Panc1 (cell line): Measurements from ENCODE around the gene C1QL1.

Experiments used
- POLR2AphosphoS5 ChIP-seq: IDR thresholded peaks from 2 replicates; pipeline ENCODE4 v1.6.1; 2012; ENCODE audit warnings: mild to moderate bottlenecking, low read depth, low read length, moderate library complexity
- SIN3A ChIP-seq: IDR thresholded peaks from 2 replicates; pipeline ENCODE4 v1.6.1; 2012; ENCODE audit warnings: low read depth, mild to moderate bottlenecking, low read length, moderate library complexity, borderline replicate concordance; ENCODE audit not compliant: insufficient read depth
- TCF7L2 ChIP-seq: IDR thresholded peaks from 2 replicates; pipeline ENCODE4 v1.6.1; 2011; ENCODE audit warnings: mild to moderate bottlenecking, low read depth, low read length, inconsistent platforms
- TF ChIP-seq, protein P1 (sequence below): fragments of 450-650 bp; IDR thresholded peaks from 2 replicates; pipeline ENCODE4 v1.5.1; 2017; ENCODE audit warnings: mild to moderate bottlenecking
- TF ChIP-seq, protein P2 (sequence below), 2 experiments: IDR thresholded peaks; 2 replicates each; pipeline ENCODE4 v1.6.1; 2011 to 2012; ENCODE audit warnings: low read depth in 2 of 2, control low read depth in 1 of 2, low read length in 1 of 2, mild to moderate bottlenecking in 1 of 2, moderate library complexity in 1 of 2; ENCODE audit not compliant: insufficient read depth in 1 of 2

DNA sequence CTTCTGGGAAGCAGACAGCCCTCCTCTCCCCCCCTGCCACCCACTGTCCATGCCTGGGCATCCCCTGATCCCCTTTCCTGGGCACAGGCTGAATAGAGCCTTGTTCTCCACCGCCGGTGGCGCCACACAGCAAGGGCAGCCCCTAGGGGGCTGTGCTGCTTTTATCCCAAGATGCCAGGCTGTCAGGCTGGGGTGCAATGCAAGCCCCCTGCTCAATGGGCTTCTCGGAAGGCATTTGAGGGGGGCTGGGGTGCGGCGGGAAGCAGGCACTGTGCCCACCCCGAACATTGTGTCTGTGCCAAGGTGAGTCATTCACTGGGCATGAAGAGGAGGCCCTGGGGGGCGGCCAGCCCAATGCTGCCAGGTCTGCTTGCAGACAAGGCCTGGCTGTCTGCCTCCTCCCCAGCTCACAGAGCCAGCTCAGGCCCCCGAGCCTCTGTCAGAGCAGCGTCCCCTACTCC is 51.3 kb downstream of the C1QL1 start:
- TF ChIP-seq, protein P1, sequence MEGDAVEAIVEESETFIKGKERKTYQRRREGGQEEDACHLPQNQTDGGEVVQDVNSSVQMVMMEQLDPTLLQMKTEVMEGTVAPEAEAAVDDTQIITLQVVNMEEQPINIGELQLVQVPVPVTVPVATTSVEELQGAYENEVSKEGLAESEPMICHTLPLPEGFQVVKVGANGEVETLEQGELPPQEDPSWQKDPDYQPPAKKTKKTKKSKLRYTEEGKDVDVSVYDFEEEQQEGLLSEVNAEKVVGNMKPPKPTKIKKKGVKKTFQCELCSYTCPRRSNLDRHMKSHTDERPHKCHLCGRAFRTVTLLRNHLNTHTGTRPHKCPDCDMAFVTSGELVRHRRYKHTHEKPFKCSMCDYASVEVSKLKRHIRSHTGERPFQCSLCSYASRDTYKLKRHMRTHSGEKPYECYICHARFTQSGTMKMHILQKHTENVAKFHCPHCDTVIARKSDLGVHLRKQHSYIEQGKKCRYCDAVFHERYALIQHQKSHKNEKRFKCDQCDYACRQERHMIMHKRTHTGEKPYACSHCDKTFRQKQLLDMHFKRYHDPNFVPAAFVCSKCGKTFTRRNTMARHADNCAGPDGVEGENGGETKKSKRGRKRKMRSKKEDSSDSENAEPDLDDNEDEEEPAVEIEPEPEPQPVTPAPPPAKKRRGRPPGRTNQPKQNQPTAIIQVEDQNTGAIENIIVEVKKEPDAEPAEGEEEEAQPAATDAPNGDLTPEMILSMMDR, result no peak
- no peak for TF ChIP-seq POLR2AphosphoS5
- TF ChIP-seq, protein P2, sequence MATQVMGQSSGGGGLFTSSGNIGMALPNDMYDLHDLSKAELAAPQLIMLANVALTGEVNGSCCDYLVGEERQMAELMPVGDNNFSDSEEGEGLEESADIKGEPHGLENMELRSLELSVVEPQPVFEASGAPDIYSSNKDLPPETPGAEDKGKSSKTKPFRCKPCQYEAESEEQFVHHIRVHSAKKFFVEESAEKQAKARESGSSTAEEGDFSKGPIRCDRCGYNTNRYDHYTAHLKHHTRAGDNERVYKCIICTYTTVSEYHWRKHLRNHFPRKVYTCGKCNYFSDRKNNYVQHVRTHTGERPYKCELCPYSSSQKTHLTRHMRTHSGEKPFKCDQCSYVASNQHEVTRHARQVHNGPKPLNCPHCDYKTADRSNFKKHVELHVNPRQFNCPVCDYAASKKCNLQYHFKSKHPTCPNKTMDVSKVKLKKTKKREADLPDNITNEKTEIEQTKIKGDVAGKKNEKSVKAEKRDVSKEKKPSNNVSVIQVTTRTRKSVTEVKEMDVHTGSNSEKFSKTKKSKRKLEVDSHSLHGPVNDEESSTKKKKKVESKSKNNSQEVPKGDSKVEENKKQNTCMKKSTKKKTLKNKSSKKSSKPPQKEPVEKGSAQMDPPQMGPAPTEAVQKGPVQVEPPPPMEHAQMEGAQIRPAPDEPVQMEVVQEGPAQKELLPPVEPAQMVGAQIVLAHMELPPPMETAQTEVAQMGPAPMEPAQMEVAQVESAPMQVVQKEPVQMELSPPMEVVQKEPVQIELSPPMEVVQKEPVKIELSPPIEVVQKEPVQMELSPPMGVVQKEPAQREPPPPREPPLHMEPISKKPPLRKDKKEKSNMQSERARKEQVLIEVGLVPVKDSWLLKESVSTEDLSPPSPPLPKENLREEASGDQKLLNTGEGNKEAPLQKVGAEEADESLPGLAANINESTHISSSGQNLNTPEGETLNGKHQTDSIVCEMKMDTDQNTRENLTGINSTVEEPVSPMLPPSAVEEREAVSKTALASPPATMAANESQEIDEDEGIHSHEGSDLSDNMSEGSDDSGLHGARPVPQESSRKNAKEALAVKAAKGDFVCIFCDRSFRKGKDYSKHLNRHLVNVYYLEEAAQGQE (IDR thresholded peaks at IDR 0.05; ENCODE audit: insufficient read depth in 1 of 2, low read depth in 2 of 2, low read length in 1 of 2), result no peak
- no peak for TF ChIP-seq TCF7L2
- no peak for TF ChIP-seq SIN3A
